Left ventricle myocardium inferior (tissue), 1 donor: Measurements from ENCODE around the gene UBFD1. TPM values are rescaled to one million over a fixed set of nuclear protein-coding genes. Genes with fewer than 3 reads are reported as not detected.
"Not testable (repeated sequence)": the region's sequence is repeated elsewhere in the genome, so short reads cannot be mapped to it uniquely, and the experiment has no call there.

Experiments used
- DNase-seq: peaks from one replicate; pipeline ENCODE4 v3.0.0-alpha.2; 2020
- H3K27ac ChIP-seq: fragments of 200-600 bp; replicated peaks from 2 replicates; pipeline ENCODE4 v1.8.0; 2021
- H3K27me3 ChIP-seq: fragments of 200-600 bp; 2 replicates; pipeline ENCODE4 v1.8.0; 2021; ENCODE audit warnings: low read depth
- H3K36me3 ChIP-seq: fragments of 200-600 bp; 2 replicates; pipeline ENCODE4 v1.8.0; 2021
- H3K4me1 ChIP-seq: fragments of 200-600 bp; 2 replicates; pipeline ENCODE4 v1.8.0; 2021
- H3K4me3 ChIP-seq: fragments of 200-600 bp; 2 replicates; pipeline ENCODE4 v1.8.0; 2021; ENCODE audit warnings: mild to moderate bottlenecking, moderate library complexity
- H3K9me3 ChIP-seq: fragments of 200-600 bp; replicated peaks from 2 replicates; pipeline ENCODE4 v1.8.0; 2021
- CTCF ChIP-seq: fragments of 200-600 bp; IDR thresholded peaks from 2 replicates; pipeline ENCODE4 v1.8.0; 2021; ENCODE audit warnings: antibody characterized with exemption, mild to moderate bottlenecking, borderline replicate concordance
- intact Hi-C: fragments of 100-400 bp; cut with micrococcal nuclease; formaldehyde crosslinking; loops from one replicate; pipeline ENCODE4 v1.11.0; 2022
- total RNA-seq: library from RNA; stranded (reverse); fragmentation: NEBNext Ultra II Directional; extraction: Animal tissue kit (Norgen Biotek cat#: 25700); gene quantifications from one replicate; pipeline ENCODE4 v1.2.1, GENCODE V29; 2021
- donor health status: DM: no; HTN: yes; CAD: no; lungs with severe emphysema.

UBFD1 gene
- total RNA-seq, 1 donor from 2014 or later: 61.4 TPM

GRCh38 chr16:23577493-23577892 lies 20.0 kb downstream of the UBFD1 start:
- intact Hi-C loops: no loop called here
- Histone ChIP-seq H3K4me1 (peaks cover 18% of the 10 kb centered on the region), H3K27ac (peak overlapping the region; percentile 3), H3K27me3 (no peaks in the 10 kb centered on the region), H3K4me3 (no peak overlapping the region), H3K36me3 (peaks cover 90% of the 10 kb centered on the region), H3K9me3 (no peaks in the 10 kb centered on the region)
- DNase-seq: no peak
- no peak for TF ChIP-seq CTCF

- TF ChIP-seq CTCF: no peak
- H3K4me1 ChIP-seq: peaks cover 18% of the 10 kb centered on the region
- H3K36me3 ChIP-seq: peaks cover 86% of the 10 kb centered on the region
- DNase-seq: no peak
- no peaks in the 10 kb centered on the region for H3K27me3 ChIP-seq
- H3K27ac ChIP-seq: no peak overlapping the region
- intact Hi-C loops: no loop called here
- no peaks in the 10 kb centered on the region for H3K9me3 ChIP-seq
- no peak overlapping the region for H3K4me3 ChIP-seq
Observed at GRCh38 chr16:23578101-23578830, 20.7 kb downstream of the UBFD1 start.

GRCh38 chr16:23579371-23579770 lies 21.8 kb downstream of the UBFD1 start:
- no peaks in the 10 kb centered on the region for H3K9me3 ChIP-seq
- H3K36me3 ChIP-seq: peaks cover 78% of the 10 kb centered on the region
- intact Hi-C loops: no loop called here
- no peak overlapping the region for H3K27ac ChIP-seq
- no peak for DNase-seq
- no peaks in the 10 kb centered on the region for H3K27me3 ChIP-seq
- TF ChIP-seq CTCF: no peak
- peaks cover 20% of the 10 kb centered on the region for H3K4me1 ChIP-seq
- no peak overlapping the region for H3K4me3 ChIP-seq

GRCh38 chr16:23580391-23580790 lies 22.9 kb downstream of the UBFD1 start:
- TF ChIP-seq CTCF: no peak
- intact Hi-C loops: no loop called here
- DNase-seq: no peak
- Histone ChIP-seq H3K27me3 (no peaks in the 10 kb centered on the region), H3K4me1 (peaks cover 30% of the 10 kb centered on the region), H3K27ac (no peak overlapping the region), H3K9me3 (no peaks in the 10 kb centered on the region), H3K36me3 (peaks cover 78% of the 10 kb centered on the region), H3K4me3 (no peak overlapping the region)

- TF ChIP-seq CTCF: no peak
- Histone ChIP-seq H3K4me3 (no peak overlapping the region), H3K27ac (no peak overlapping the region), H3K36me3 (peaks cover 78% of the 10 kb centered on the region), H3K27me3 (no peaks in the 10 kb centered on the region), H3K4me1 (peaks cover 44% of the 10 kb centered on the region), H3K9me3 (no peaks in the 10 kb centered on the region)
- no peak for DNase-seq
- intact Hi-C loops: no loop called here
Observed at GRCh38 chr16:23581764-23582163, 24.2 kb downstream of the UBFD1 start.

- peaks cover 85% of the 10 kb centered on the region for H3K36me3 ChIP-seq
- peaks cover 49% of the 10 kb centered on the region for H3K4me1 ChIP-seq
- H3K9me3 ChIP-seq, DNase-seq, H3K27ac ChIP-seq, H3K4me3 ChIP-seq, H3K27me3 ChIP-seq, intact Hi-C loops: not testable (repeated sequence)
Observed at GRCh38 chr16:23583271-23583670, 25.7 kb downstream of the UBFD1 start.
